HG03432 (cell line): Measurements from ENCODE around the gene PITX1.

ENCODE experiments used
- ATAC-seq: cut with Tn5 transposase; IDR thresholded peaks from one replicate; pipeline ENCODE4 v1.9.1; 2021; ENCODE audit warnings: mild to moderate bottlenecking, moderate library complexity; ENCODE audit not compliant: unreplicated experiment

PITX1 gene

GRCh38 chr5:135030123-135030955, 3.7 kb downstream of the PITX1 start:
- ATAC-seq = no peak

GRCh38 chr5:135029477-135030122, 4.4 kb downstream of the PITX1 start:
- no peak for ATAC-seq

- no peak for ATAC-seq
Observed at GRCh38 chr5:135028791-135029476, 5.1 kb downstream of the PITX1 start.

- no peak for ATAC-seq
Observed at GRCh38 chr5:135027697-135028615, 6.1 kb downstream of the PITX1 start.

- no peak for ATAC-seq
Observed at GRCh38 chr5:135027266-135027696, 6.7 kb downstream of the PITX1 start.

- no peak for ATAC-seq
Observed at GRCh38 chr5:135026645-135027265, 7.3 kb downstream of the PITX1 start.

- ATAC-seq = no peak
Observed at GRCh38 chr5:135025730-135026644, 8.0 kb downstream of the PITX1 start.

- ATAC-seq = no peak
Observed at GRCh38 chr5:135024956-135025729, 8.9 kb downstream of the PITX1 start.

- no peak for ATAC-seq
Observed at GRCh38 chr5:135020111-135020895, 13.7 kb downstream of the PITX1 start.

- ATAC-seq = no peak
Observed at GRCh38 chr5:135019314-135019713, 14.7 kb downstream of the PITX1 start.

GRCh38 chr5:135018457-135018856, 15.6 kb downstream of the PITX1 start:
- no peak for ATAC-seq

GRCh38 chr5:135016861-135017290, 17.2 kb downstream of the PITX1 start:
- no peak for ATAC-seq

- ATAC-seq = no peak
Observed at GRCh38 chr5:135015942-135016341, 18.1 kb downstream of the PITX1 start.

GRCh38 chr5:135013947-135014570, 20.0 kb downstream of the PITX1 start:
- ATAC-seq = no peak

- ATAC-seq = no peak
Observed at GRCh38 chr5:135013445-135013844, 20.6 kb downstream of the PITX1 start.

GRCh38 chr5:135012951-135013391, 21.1 kb downstream of the PITX1 start:
- no peak for ATAC-seq

- no peak for ATAC-seq
Observed at GRCh38 chr5:135012033-135012588, 21.9 kb downstream of the PITX1 start.
